Cortex of kidney (tissue), 1 donor: ENCODE results near the gene ZCCHC9.
A peak's percentile ranks its signal among the peaks of the same experiment; 100 is the strongest.
"Not testable (repeated sequence)": the region's sequence is repeated elsewhere in the genome, so short reads cannot be mapped to it uniquely, and the experiment has no call there.

ENCODE experiments used
- DNase-seq: peaks from one replicate; lab custom pipeline; 2025; lab: John Stamatoyannopoulos, UW

ZCCHC9 gene, protein sequence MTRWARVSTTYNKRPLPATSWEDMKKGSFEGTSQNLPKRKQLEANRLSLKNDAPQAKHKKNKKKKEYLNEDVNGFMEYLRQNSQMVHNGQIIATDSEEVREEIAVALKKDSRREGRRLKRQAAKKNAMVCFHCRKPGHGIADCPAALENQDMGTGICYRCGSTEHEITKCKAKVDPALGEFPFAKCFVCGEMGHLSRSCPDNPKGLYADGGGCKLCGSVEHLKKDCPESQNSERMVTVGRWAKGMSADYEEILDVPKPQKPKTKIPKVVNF

GRCh38 chr5:81301271-81302015 lies at the start of gene ZCCHC9:
TSS of gene ZCCHC9 (plus strand) at chr5:81301587. CDS start at chr5:81304758, 3,171 bp downstream.
- peak; percentile 19 for DNase-seq

DNA sequence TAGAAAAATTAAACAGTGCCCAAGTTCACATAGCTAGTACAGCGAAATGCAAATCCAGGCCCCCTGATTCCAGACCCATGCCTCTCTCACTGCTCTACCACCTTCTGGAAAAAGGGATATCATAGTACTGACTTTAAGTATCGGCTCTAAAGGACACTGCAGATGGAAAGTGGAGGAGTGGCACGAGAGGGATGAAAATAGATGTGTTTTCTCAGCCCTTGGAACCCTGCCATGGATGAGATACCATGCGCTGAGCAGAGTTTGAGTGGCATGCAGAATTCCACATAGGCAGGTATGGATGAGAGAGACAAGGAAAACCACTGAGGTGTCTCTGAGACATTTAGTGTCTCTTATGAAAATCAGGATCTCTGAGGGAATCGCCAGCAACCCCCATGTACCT lies 49.5 kb upstream of the ZCCHC9 start:
- DNase-seq, result no peak

- no peak for DNase-seq
Measured at GRCh38 chr5:81252904-81253303, 48.5 kb upstream of the ZCCHC9 start.

- DNase-seq, result no peak
Measured at GRCh38 chr5:81253875-81254274, 47.5 kb upstream of the ZCCHC9 start.

DNA sequence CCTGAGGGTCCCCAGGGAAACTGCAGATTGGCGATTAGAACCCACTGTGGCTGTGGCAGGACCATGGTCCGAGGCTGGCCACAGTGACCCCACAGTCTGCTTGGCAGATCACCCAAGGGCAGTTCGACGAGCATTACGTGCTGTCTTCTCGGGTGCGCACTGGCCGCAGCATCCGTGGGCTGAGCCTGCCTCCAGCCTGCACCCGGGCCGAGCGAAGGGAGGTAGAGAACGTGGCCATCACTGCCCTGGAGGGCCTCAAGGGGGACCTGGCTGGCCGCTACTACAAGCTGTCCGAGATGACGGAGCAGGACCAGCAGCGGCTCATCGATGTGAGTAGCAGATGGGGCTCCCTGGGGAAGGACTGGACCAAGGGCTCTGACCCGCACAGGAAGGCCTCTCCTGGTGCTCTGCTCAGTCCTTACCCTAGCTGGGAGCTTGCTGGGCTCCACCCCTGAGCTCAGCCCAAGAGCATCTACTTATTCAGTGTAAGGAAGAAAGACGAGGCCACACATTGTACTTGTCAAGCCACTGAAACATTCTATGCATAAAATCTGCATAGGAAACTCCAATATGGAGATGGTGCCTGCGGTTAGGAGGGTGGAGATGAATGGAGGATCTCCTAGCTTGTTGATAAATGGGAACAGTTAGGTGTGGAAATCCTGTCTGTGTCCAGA lies 46.4 kb upstream of the ZCCHC9 start:
- no peak for DNase-seq

- no peak for DNase-seq
Measured at GRCh38 chr5:81256766-81257165, 44.6 kb upstream of the ZCCHC9 start.

- not testable (repeated sequence) for DNase-seq
Measured at GRCh38 chr5:81262796-81263195, 38.6 kb upstream of the ZCCHC9 start.

- DNase-seq, result no peak
Measured at GRCh38 chr5:81265101-81265500, 36.3 kb upstream of the ZCCHC9 start.

GRCh38 chr5:81268521-81269196 lies 32.7 kb upstream of the ZCCHC9 start:
- no peak for DNase-seq

- DNase-seq, result no peak
Measured at GRCh38 chr5:81269751-81270393, 31.5 kb upstream of the ZCCHC9 start.

DNA sequence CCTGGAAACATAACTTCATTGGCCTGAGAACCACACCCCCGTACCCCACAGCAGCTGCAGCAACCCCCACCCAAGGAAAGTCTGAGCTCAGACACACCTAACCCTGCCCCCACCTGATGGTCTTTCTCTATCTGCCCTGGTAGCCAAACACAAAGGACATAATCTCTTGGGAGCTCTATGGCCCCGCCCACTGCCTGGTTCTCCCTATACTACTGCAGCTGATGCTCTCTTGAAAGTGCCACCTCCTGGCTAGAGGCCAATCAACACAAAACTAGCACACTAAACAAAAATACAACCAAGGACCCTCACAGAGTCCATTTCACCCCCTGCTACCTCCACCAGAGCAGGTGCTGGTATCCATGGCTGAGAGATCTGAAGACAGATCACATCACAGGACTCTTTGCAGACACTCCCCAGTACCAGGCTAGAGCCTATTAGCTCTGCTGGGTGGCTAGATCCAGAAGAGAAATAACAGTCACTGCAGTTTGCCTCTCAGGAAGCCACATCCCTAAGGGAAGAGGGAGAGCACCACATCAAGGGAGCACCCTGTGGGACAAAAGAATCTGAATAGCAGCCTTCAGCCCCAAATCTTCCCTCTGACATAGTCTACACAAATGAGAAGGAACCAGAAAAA lies 30.9 kb upstream of the ZCCHC9 start:
- not testable (repeated sequence) for DNase-seq

GRCh38 chr5:81283976-81284375 lies 17.4 kb upstream of the ZCCHC9 start:
- no peak for DNase-seq

GRCh38 chr5:81286059-81286617 lies 15.2 kb upstream of the ZCCHC9 start:
- no peak for DNase-seq

DNA sequence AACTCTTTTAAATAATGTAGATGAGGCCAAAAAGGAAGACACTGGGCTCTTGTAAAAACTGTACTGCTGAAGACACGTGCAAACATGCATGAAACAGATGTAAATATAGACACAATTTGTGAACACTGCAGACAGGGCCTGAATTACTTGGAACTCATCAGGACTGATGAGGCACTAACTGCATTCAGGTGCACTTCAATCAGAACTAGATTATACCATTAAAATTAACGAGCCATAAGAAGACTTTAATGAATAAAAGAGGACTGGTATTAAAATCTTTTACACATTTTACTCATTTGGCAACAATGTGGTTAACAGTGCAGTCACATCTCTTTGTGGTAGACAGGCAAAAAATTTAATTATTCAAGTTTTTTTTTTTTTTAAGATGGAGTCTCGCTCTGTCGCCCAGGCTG lies 13.4 kb upstream of the ZCCHC9 start:
- DNase-seq, result no peak

DNA sequence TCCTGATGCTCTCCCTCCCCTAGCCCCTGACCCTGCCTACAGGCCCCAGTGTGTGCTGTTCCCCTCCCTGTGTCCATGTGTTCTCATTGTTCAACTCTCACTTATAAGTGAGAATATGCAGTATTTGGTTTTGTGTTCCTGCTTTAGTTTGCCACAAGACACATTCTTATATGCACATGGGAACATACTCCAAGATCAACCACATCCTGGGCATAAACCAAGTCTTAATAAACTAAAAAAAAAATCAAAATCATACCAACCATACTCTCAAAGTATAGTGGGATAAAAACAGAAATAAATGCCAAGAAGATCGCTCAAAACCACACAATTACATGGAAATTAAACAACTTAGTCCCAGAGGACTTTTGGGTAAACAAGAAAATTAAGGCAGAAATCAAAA lies 11.2 kb upstream of the ZCCHC9 start:
- DNase-seq, result no peak

DNA sequence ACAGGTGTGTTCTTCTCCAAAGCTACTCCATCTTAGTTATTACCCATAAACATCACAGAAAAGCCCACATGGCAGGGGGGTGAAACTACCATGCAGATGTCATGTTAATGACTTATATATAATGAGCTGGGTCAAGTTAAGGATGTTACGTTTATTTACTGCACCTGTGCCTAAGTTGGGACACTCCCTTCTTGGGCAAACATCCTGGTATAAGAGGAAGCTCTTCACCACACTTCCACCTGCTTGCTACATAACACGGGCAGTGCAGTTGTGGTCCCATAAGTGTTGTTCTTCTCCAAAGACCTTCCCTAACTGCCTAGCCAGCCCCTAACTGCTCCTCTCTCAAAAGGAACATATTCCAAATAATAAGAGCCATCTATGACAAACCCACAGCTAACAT lies 9.3 kb upstream of the ZCCHC9 start:
- DNase-seq, result no peak

GRCh38 chr5:81294021-81294420 lies 7.4 kb upstream of the ZCCHC9 start:
- not testable (repeated sequence) for DNase-seq

DNA sequence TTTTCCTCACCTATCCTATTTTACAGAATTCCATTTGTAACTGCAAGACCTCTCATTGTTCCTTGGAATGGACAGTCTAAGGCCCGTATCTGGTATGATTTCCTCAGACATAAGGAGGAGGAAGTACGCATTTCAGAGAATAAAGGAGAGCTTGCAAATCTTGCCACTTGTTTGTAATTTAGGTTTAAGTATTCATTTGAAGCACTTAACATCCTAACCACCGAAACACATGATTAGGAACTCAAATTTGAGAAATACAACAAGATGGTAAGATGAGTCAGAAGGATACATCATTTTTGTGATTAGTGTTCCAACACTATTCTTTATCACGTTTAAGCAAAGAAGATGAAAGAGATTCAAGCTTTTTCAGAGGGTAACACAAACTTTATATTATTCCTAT lies 3.9 kb upstream of the ZCCHC9 start:
- DNase-seq, result no peak

DNA sequence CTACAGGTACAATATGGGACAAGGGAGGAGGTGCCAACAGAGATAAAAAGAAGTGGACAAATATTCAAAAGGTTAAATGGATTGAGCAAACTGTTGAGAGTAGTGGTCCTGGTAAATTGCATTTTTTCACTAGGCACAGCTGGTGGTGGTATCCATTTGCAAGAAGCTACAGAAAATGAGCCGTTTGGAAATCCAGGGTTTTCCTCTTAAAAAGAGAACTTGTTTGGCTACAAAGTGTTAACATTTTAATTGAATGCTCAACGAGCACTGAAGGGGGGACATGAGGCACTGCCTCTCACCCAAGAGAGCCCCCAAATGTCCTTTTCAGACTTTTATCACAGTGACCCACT lies 491 bp upstream of the ZCCHC9 start:
- DNase-seq, result no peak

GRCh38 chr5:81302596-81302995 lies 1.2 kb downstream of the ZCCHC9 start:
- no peak for DNase-seq

GRCh38 chr5:81303563-81303962 lies 2.2 kb downstream of the ZCCHC9 start:
- DNase-seq, result no peak
